ENCODE results near the gene TBC1D22A. TPM values are rescaled to one million over a fixed set of nuclear protein-coding genes. Genes with fewer than 3 reads are reported as not detected.

TBC1D22A gene
- total and polyA plus RNA-seq, 2 experiments from 2014 or later, result 16.6 to 18.5 TPM

DNA sequence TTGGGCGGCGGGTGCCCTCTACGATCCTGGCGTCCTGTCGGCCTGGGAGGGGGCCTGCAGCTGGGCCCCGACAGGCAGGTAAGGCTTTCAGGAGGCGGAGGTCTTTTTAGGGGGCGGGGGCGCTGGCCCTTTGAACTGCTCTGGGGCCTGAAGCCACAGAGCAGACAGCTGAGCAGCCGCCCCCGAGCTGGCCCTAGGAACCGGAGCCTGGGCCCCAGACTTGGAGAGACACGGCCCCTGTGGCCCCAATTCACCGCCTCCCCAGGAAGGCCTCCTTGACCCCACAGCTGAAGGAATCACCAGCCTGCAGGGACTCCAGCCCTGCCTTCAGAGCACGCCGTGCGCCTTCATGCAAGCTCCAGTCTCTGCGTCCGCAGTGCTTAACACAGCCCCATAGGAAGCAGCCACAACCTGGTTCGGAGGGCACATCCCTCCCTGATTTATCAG is 23.8 kb upstream of the TBC1D22A start:
- DNase-seq (ENCODE audit: low read depth in 1 of 2, low spot score in 1 of 2), result peak in 1 of 2 donors; percentile 51
- Histone ChIP-seq H3K4me1 (ENCODE audit: low read depth) (peaks cover 25% of the 10 kb centered on the region), H3K27me3 (no peaks in the 10 kb centered on the region)

GRCh38 chr22:46739094-46739870 is 23.2 kb upstream of the TBC1D22A start:
- Histone ChIP-seq H3K36me3 (no peaks in the 10 kb centered on the region), H3K9me3 (ENCODE audit: low read depth) (no peaks in the 10 kb centered on the region), H3K4me1 (ENCODE audit: low read depth) (peaks cover 25% of the 10 kb centered on the region), H3K4me3 (peak overlapping the region; percentile 61), H3K27me3 (no peaks in the 10 kb centered on the region), H3K27ac (peak overlapping the region; percentile 80)
- no peak for DNase-seq (ENCODE audit: low read depth in 1 of 2, low spot score in 1 of 2)
- TF ChIP-seq CTCF (IDR thresholded peaks at IDR 0.05; ENCODE audit: low read depth, low read length), result no peak

More for the DNA sequence above, 23.8 kb upstream of the TBC1D22A start:
- peak overlapping the region; percentile 80 for H3K27ac ChIP-seq
- peak overlapping the region; percentile 61 for H3K4me3 ChIP-seq
- no peak for TF ChIP-seq CTCF (IDR thresholded peaks at IDR 0.05; ENCODE audit: low read depth, low read length)
- H3K36me3 ChIP-seq, result no peaks in the 10 kb centered on the region
- H3K9me3 ChIP-seq (ENCODE audit: low read depth), result no peaks in the 10 kb centered on the region

- Histone ChIP-seq H3K4me3 (no peak overlapping the region), H3K36me3 (no peaks in the 10 kb centered on the region)
- no peak for TF ChIP-seq CTCF (IDR thresholded peaks at IDR 0.05; ENCODE audit: low read depth, low read length)
Observed at GRCh38 chr22:46740910-46741780, 21.3 kb upstream of the TBC1D22A start.

GRCh38 chr22:46741974-46742519 is 20.4 kb upstream of the TBC1D22A start:
- Histone ChIP-seq H3K4me3 (no peak overlapping the region), H3K27ac (no peak overlapping the region), H3K36me3 (no peaks in the 10 kb centered on the region), H3K4me1 (ENCODE audit: low read depth) (peaks cover 14% of the 10 kb centered on the region), H3K9me3 (ENCODE audit: low read depth) (no peaks in the 10 kb centered on the region), H3K27me3 (no peaks in the 10 kb centered on the region)
- no peak for TF ChIP-seq CTCF (IDR thresholded peaks at IDR 0.05; ENCODE audit: low read depth, low read length)
- no peak for DNase-seq (ENCODE audit: low read depth in 1 of 2, low spot score in 1 of 2)

More at GRCh38 chr22:46740910-46741780, 21.3 kb upstream of the TBC1D22A start:
- Histone ChIP-seq H3K4me1 (ENCODE audit: low read depth) (peaks cover 23% of the 10 kb centered on the region), H3K27ac (no peak overlapping the region), H3K27me3 (no peaks in the 10 kb centered on the region), H3K9me3 (ENCODE audit: low read depth) (no peaks in the 10 kb centered on the region)
- no peak for DNase-seq (ENCODE audit: low read depth in 1 of 2, low spot score in 1 of 2)

DNA sequence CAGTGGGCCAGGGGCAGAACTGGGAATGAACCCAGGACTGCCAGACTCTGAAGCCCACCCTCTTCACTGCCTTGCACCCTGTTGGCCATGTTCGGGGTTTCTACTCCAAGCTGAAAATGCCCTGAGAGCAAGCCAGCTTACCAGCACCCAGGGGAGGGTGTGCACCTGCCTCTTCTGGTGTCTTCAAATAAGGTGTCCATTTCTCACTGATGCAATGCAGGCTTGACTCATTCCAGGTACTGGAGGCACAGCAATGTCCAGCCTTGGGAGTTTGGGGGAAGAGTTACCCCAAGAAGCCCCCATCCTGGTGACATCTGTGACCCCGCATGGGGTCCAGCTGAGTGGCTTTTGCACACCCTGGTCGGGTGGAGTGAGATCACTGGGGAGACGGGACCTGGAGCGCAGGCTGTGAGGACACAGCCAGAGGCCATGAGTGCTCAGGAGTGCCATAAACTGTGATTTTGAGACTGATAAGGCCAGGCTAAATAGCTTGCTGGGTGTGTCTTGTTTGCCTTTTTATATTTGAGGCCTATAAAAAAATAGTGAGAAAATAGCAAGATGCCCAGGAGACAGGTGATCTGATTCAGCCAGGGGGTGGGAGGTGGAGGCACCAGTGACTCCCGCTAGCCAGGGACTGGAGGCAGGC is 19.8 kb upstream of the TBC1D22A start:
- Histone ChIP-seq H3K4me1 (ENCODE audit: low read depth) (peaks cover 12% of the 10 kb centered on the region), H3K4me3 (no peak overlapping the region), H3K36me3 (no peaks in the 10 kb centered on the region), H3K27ac (no peak overlapping the region), H3K9me3 (ENCODE audit: low read depth) (no peaks in the 10 kb centered on the region), H3K27me3 (peaks cover 1% of the 10 kb centered on the region)
- DNase-seq (ENCODE audit: low read depth in 1 of 2, low spot score in 1 of 2), result no peak
- no peak for TF ChIP-seq CTCF (IDR thresholded peaks at IDR 0.05; ENCODE audit: low read depth, low read length)

Measured in cardiac muscle cell (in vitro differentiated cells and primary cell).